GM10248 (cell line): ENCODE measurements around the gene RTL5.

Experiments
- CTCF ChIA-PET: fragments of 300-600 bp; sonication (Branson Sonifier 250); formaldehyde crosslinking; extraction: SDS; loops from one replicate; lab custom pipeline; 2021; ENCODE audit warnings: antibody characterized with exemption; lab: Yijun Ruan, JAX
- POLR2A ChIA-PET: fragments of 350-650 bp; sonication (Branson Sonifier 250); formaldehyde crosslinking; extraction: SDS; loops from one replicate; lab custom pipeline; 2020; ENCODE audit warnings: antibody characterized with exemption; lab: Yijun Ruan, JAX
- DNase-seq: peaks from one replicate; pipeline ENCODE4 v3.0.0; 2012; ENCODE audit errors: extremely low spot score
- TF ChIP-seq, protein P1 (sequence below): IDR thresholded peaks from 2 replicates; pipeline ENCODE4 v1.5.1; 2012; ENCODE audit warnings: mild to moderate bottlenecking, low read depth; ENCODE audit errors: extremely low read depth, missing control alignments, control extremely low read depth

Gene RTL5

DNA sequence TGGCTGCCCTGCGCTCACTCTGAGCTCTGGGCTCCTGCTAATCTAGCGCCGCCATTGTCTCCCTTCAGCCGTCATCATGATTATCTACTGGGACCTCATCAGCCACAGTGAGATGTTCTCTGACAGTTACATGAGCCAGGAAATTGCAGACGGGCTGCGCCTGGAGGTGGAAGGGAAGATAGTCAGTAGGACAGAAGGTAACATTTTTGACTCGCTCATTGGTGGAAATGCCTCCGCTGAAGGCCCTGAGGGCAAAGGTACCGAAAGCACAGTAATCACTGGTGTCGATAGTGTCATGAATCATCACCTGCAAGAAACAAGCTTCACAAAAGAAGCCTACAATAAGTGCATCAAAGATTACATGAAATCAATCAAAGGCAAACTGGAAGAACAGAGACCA, 28.1 kb upstream of the RTL5 start:
- DNase-seq = no peak
- CTCF ChIA-PET = no interaction called here
- TF ChIP-seq, protein P1, sequence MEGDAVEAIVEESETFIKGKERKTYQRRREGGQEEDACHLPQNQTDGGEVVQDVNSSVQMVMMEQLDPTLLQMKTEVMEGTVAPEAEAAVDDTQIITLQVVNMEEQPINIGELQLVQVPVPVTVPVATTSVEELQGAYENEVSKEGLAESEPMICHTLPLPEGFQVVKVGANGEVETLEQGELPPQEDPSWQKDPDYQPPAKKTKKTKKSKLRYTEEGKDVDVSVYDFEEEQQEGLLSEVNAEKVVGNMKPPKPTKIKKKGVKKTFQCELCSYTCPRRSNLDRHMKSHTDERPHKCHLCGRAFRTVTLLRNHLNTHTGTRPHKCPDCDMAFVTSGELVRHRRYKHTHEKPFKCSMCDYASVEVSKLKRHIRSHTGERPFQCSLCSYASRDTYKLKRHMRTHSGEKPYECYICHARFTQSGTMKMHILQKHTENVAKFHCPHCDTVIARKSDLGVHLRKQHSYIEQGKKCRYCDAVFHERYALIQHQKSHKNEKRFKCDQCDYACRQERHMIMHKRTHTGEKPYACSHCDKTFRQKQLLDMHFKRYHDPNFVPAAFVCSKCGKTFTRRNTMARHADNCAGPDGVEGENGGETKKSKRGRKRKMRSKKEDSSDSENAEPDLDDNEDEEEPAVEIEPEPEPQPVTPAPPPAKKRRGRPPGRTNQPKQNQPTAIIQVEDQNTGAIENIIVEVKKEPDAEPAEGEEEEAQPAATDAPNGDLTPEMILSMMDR = no peak
- POLR2A ChIA-PET = no interaction called here

DNA sequence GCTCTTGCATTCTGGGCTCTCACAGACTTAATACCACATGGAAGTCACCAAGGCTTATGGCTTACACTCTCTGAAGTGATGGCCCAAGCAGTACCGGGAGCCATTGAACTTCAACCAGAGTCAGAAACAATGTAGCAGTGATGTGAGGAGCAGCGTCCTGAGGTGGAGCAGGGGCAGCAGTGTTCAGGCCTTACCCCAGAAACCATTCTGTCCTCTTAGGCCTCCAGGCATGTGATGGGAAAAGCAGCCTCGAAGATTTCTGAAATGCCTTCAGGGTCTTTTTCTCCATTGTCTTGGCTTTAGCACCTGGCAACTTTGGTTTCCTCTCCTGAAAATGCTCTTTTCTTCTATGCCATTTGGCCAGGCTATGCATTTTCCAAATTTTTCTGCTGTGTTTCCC, 27.1 kb upstream of the RTL5 start:
- ChIA-PET CTCF (no interaction called here), POLR2A (no interaction called here)
- TF ChIP-seq, protein P1 = no peak
- no peak for DNase-seq

- DNase-seq = no peak
- TF ChIP-seq, protein P1 = no peak
- CTCF ChIA-PET = no interaction called here
- POLR2A ChIA-PET = no interaction called here
These were observed 14.8 kb upstream of the RTL5 start for GRCh38 chrX:72146527-72146926.

- TF ChIP-seq, protein P1 = no peak
- ChIA-PET POLR2A (no interaction called here), CTCF (interaction anchor here (2.9 kb wide), 1 partner anchor 18 kb away, joined by 14 read pairs; no protein-coding TSS in a partner anchor)
- DNase-seq = no peak
These were observed 13.5 kb upstream of the RTL5 start for GRCh38 chrX:72145181-72145580.

DNA sequence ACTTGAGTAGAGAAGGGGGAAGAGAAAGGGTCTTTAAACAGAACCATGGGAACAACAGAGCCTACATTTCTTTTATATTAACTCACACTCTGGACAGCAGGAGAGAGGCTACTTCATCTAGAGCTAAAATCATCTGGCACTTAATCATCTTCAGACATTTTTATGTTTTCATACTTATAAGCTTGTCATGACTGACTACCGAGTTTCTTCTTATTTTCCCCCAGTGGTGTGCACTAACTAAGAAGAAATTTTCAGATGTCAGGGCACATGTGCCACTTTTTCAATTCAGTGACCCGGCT, 11.8 kb upstream of the RTL5 start:
- ChIA-PET CTCF (interaction anchor here (0.9 to 2.9 kb wide), 2 partner anchors 17 to 124 kb away, joined by 3 to 14 read pairs; no protein-coding TSS in a partner anchor), POLR2A (no interaction called here)

DNA sequence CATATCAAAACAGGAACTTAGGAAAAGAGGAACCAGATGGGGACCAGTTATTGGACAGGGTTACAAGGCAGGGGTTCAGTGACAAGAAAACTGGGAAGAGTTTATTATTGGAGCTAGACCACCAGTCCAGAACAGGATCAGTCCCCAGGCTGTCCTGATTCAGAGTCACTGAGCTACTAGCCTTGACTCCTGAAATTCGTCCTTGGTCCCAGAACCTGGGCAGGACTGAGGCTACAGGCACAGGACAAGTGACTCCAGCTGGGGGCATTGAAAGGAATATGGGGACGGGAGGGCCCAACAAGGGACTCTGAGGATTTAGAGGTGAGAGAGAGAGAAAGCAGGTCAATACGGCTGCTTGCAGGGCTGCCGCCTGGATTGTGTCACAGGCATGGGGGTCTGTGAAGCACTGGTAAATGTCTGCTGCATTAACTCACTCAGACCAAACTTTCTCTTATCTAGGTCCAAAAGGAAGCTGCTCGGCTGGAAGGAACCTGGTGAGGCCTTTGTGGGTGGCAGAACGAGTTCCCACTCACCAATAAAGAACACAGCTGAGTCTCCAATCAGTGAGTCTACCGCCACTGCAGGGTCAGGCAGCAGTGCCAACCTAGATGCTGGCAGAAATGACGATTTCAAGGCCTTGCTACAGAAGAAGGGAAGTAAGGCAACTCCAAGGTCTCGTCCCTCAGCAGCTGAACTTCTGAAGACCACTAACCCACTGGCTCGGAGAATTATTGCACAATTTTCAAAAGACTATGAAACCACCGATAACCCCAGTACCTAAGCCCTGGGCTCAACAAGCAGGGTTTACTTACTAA, 11.3 kb upstream of the RTL5 start:
- ChIA-PET POLR2A (no interaction called here), CTCF (interaction anchor here (2.9 kb wide), 1 partner anchor 16 kb away, joined by 14 read pairs; no protein-coding TSS in a partner anchor)
- TF ChIP-seq, protein P1 = no peak
- no peak for DNase-seq

More for the DNA sequence above, 11.8 kb upstream of the RTL5 start:
- no peak for DNase-seq
- TF ChIP-seq, protein P1 = no peak
